ENCODE results near the gene SHPK. TPM values are rescaled to one million over a fixed set of nuclear protein-coding genes. Genes with fewer than 3 reads are reported as not detected.

SHPK gene
- polyA plus RNA-seq, 1 experiment = 8.7 TPM

DNA sequence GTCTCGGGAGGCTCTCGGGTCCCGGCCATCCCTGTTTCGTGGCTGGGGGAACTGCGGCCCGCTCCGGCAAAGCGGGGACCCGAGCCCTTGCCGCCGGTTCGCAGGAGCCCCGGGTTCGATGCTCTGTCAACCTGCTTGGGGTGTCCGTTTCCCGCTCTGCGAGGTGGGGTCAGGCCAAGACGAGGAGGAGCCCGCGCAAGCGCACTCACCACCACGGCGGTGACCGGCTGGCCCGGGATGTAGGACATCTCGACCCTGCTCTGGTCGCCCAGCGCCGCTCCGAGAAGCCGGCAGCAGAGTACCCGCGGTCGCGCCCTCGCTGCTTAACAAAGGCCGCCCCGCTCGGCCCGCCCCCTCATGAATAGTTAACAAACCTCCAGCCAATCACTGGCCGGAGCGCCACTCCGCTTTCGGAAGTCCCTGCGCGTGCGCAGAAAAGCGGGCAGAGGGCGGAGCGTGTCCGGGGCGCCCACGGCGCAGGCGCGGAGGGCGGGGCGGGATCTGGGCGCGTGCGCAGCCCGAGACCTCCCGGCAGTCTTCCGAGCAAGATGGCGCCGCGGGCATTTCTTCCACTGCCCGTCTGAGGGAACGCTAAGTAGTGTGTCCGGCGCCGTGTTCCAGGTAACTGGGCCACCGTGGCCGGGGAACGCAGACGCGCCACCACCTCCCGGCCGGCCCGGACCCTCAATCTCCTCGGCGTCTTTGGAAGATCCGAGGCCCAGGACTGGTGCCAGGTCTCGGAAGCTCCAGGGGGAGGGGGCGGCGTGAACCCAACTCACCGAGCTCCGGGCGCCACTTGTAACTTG, 32.4 kb upstream of the SHPK start, which contains the start of the genes EMC6 and TAX1BP3:
Gene EMC6 (plus strand): TSS at position 534 of the 806 bp plus-strand sequence. CDS start 335 bp downstream, outside the sequence.
Gene TAX1BP3 (minus strand): TSS at position 300 of the 806 bp plus-strand sequence. CDS start 52 bp downstream, at position 248.
- Histone ChIP-seq H3K27me3 (ENCODE audit: control insufficient read depth, insufficient read depth, low read length) (no peaks in the 10 kb centered on the region), H3K9me3 (ENCODE audit: control insufficient read depth, insufficient read depth, low read length) (no peaks in the 10 kb centered on the region; the same call in 1 of the 2 replicates), H3K27ac (ENCODE audit: low read depth, low read length) (peak within 1 kb of the TSS; percentile 99), H3K4me3 (ENCODE audit: low read depth, low read length) (peak within 1 kb of the TSS; percentile 97)
- peak; percentile 90 for DNase-seq (ENCODE audit: low read depth, low spot score)
- TF ChIP-seq, protein P1, sequence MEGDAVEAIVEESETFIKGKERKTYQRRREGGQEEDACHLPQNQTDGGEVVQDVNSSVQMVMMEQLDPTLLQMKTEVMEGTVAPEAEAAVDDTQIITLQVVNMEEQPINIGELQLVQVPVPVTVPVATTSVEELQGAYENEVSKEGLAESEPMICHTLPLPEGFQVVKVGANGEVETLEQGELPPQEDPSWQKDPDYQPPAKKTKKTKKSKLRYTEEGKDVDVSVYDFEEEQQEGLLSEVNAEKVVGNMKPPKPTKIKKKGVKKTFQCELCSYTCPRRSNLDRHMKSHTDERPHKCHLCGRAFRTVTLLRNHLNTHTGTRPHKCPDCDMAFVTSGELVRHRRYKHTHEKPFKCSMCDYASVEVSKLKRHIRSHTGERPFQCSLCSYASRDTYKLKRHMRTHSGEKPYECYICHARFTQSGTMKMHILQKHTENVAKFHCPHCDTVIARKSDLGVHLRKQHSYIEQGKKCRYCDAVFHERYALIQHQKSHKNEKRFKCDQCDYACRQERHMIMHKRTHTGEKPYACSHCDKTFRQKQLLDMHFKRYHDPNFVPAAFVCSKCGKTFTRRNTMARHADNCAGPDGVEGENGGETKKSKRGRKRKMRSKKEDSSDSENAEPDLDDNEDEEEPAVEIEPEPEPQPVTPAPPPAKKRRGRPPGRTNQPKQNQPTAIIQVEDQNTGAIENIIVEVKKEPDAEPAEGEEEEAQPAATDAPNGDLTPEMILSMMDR (IDR thresholded peaks at IDR 0.05; ENCODE audit: low read depth, low read length) = no peak
- ChIA-PET CTCF (no interaction called here), POLR2A (interaction anchor here (0.7 to 1.9 kb wide), 15 partner anchors 9 to 92 kb away, joined by 3 to 32 read pairs (median 5); partner anchors contain the start of genes CTNS, HASPIN, P2RX5 and SHPK)

DNA sequence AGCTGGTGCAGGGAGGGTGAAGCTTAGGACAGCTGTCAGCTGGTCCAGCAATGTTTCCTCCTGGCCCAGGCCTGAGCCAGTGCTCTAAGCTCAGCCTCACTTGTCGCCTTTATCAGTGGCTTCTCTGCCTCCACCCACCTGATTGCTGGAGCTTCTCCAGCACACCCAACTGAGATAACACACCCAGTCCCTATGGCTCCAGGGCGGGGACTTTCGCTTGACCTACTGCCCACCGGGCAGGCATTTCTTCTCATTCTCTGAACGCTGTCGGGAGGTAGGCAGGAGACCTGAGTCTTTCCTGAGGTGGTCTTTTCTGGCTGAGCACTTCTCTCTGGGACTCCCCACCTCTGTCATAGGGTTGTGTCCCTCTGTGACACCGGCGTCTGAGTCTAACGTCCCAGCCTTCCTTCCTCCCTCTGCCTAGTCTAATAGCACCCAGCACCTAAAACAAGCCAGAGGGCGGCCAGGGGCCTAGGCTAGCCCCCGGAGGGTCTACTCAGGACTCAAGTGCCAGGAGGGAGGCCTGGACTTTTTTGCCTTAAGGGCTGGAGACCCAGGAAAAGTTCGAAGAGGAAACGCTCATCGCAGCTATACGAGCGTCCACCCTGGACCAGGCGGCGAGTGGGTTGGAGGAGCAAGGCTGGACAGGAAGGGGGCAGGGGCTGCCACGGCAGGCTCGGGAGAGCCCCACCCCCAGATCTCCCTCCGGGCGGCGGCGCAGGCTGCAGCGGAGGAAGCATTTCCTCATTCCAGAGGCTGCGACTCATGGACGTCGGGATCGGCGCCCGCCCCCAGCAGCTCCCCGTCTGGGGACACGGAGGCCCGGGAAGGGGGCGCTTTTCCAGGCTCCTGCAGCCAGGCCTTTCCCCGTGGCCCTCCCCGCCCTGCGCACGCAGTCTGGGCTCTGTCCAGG, 31.6 kb upstream of the SHPK start:
- TF ChIP-seq, protein P1 (IDR thresholded peaks at IDR 0.05; ENCODE audit: low read depth, low read length) = no peak
- Histone ChIP-seq H3K27me3 (ENCODE audit: control insufficient read depth, insufficient read depth, low read length) (no peaks in the 10 kb centered on the region), H3K27ac (ENCODE audit: low read depth, low read length) (peak overlapping the region; percentile 99), H3K4me3 (ENCODE audit: low read depth, low read length) (peak overlapping the region; percentile 97), H3K9me3 (ENCODE audit: control insufficient read depth, insufficient read depth, low read length) (no peaks in the 10 kb centered on the region; the same call in 1 of the 2 replicates)
- peak; percentile 83 for DNase-seq (ENCODE audit: low read depth, low spot score)
- CTCF ChIA-PET = interaction anchor here (0.6 kb wide), 1 partner anchor 17 kb away, joined by 3 read pairs; no protein-coding TSS in a partner anchor
- POLR2A ChIA-PET = interaction anchor here (0.6 to 1.9 kb wide), 25 partner anchors 8 to 1351 kb away, joined by 3 to 32 read pairs (median 5); partner anchors contain the start of genes CTNS, HASPIN, P2RX5 and SHPK

DNA sequence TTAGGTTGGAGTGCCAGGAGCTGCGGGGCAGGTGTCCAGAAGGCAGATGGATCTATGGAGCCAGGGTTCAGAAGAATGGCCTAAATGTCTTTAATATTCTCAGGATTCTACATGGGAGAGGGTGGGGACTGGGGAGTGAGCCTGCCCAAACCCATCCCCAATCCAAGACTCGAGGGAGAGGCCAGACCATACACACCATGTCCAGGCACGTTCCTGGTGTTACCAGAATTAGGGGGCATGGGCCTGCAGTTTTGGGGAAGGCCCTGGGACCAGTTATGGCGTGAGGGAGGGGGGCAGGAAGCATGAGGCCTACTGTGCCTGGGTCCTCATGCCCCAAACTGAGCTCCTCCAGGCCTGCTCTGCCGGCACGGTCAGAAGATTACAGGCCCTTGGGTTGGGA, 30.5 kb upstream of the SHPK start:
- Histone ChIP-seq H3K4me3 (ENCODE audit: low read depth, low read length) (peak overlapping the region; percentile 97), H3K27ac (ENCODE audit: low read depth, low read length) (no peak overlapping the region), H3K9me3 (ENCODE audit: control insufficient read depth, insufficient read depth, low read length) (no peaks in the 10 kb centered on the region; the same call in 1 of the 2 replicates), H3K27me3 (ENCODE audit: control insufficient read depth, insufficient read depth, low read length) (no peaks in the 10 kb centered on the region)
- ChIA-PET CTCF (interaction anchor here (0.8 kb wide), 1 partner anchor 161 kb away, joined by 3 read pairs; no protein-coding TSS in a partner anchor), POLR2A (interaction anchor here (0.6 to 1.9 kb wide), 5 partner anchors 8 to 1353 kb away, joined by 5 to 32 read pairs (median 7); partner anchors contain the start of genes CTNS and SHPK)
- DNase-seq (ENCODE audit: low read depth, low spot score) = no peak
- TF ChIP-seq, protein P1 (IDR thresholded peaks at IDR 0.05; ENCODE audit: low read depth, low read length) = no peak

DNA sequence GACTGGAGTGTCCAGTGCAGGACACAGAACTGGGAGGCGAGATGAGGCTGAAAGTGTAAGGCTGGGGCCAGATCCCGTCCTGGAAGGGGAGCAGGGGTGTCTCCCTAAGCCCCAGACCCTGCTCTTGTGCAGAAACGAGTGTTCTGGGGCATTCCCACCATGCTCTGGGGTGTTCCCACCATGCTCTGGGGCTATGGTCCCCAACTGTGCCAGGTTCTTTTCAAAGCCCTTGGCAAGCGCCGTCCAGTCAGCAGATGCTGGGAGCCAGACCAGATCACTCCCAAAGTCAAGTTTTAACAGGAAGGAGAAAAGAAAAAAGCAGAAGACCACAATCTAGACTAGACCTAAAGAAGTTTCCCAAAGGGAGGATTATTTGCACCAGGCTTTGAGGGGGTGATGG, 29.8 kb upstream of the SHPK start:
- ChIA-PET POLR2A (no interaction called here), CTCF (no interaction called here)
- Histone ChIP-seq H3K4me3 (ENCODE audit: low read depth, low read length) (no peak overlapping the region), H3K27ac (ENCODE audit: low read depth, low read length) (no peak overlapping the region), H3K9me3 (ENCODE audit: control insufficient read depth, insufficient read depth, low read length) (no peaks in the 10 kb centered on the region; the same call in 1 of the 2 replicates), H3K27me3 (ENCODE audit: control insufficient read depth, insufficient read depth, low read length) (no peaks in the 10 kb centered on the region)
- TF ChIP-seq, protein P1 (IDR thresholded peaks at IDR 0.05; ENCODE audit: low read depth, low read length) = no peak
- no peak for DNase-seq (ENCODE audit: low read depth, low spot score)
